HG02588 (cell line): ENCODE results near the gene FCHSD1.
A peak's percentile ranks its signal among the peaks of the same experiment; 100 is the strongest.
"Not testable (repeated sequence)": the region's sequence is repeated elsewhere in the genome, so short reads cannot be mapped to it uniquely, and the experiment has no call there.

Experiments
- ATAC-seq: cut with Tn5 transposase; IDR thresholded peaks from one replicate; pipeline ENCODE4 v1.9.1; 2021; ENCODE audit warnings: mild to moderate bottlenecking, moderate library complexity; ENCODE audit not compliant: unreplicated experiment

Gene FCHSD1

DNA sequence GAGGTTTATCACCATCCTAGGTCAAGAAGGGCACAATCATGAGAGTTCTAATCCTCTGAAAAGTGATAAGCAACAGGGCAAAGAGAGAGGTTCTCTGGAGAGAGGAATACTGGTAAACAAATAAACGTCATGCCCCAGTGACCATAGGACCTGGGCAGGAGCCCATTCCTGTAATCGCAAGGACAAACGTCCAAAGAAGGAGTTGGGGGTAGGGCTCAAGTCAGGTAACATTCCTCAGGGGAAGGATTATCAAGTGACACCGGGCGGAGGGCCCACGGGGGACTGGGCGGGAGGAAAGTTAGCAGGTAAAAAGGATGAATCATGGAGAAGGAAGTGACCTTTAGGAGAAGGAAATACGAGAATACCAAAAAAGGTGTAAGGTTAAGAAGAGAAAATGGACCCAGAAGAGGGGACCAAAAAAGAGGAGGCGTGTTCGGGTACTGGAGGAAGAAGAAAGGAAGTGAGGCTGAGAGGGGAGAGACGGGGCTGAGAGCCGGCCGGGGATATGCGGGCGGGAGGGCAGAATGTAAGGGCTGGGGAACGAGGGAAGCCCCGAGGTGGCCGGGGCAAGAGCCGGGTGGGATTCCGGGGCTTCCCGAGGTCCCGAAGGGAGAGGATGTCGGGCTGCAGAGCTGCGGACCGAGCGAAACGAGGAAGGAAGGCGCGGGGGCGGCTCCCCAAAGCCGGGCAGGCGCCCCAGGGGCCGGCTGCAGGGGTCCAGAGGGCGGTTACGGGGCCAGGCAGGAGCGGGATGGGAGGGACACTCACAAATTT, 33.0 kb downstream of the FCHSD1 start:
- peak; percentile 27 for ATAC-seq

DNA sequence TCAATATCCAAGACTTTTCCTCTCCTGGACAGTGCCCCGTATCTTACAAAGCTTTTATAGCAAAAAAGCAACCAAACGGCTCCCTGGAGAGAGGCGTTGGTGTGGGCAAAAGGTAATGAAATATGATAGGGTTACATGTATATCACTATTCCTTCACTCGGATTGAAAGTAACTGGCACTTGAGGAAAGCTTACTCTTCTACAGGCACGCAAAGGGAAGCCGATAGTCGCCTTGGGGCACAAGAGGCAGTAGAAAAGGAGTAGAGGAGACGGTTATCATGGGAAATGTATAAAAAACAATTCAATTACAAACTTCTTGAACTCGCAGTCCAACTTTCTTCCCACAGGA, 33.6 kb downstream of the FCHSD1 start:
- ATAC-seq = no peak

DNA sequence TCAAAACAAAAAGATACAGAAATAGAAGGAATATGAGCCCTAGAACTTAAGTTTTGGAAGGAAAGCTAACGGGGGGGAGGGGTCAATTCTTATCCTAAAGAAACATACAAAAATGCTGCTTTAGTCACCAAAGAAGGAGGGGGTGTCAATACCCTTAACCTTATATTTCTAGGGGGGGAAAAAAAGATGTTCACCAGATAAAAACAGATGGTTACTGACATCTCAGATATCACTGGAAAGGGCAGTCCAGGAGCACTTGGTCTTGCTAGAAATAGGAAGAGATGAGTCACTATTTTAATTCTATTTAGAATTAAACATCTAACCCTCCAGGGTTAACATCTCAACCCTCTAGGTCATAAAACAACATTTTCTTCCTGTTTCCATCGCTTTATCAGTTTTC, 34.1 kb downstream of the FCHSD1 start:
- no peak for ATAC-seq

DNA sequence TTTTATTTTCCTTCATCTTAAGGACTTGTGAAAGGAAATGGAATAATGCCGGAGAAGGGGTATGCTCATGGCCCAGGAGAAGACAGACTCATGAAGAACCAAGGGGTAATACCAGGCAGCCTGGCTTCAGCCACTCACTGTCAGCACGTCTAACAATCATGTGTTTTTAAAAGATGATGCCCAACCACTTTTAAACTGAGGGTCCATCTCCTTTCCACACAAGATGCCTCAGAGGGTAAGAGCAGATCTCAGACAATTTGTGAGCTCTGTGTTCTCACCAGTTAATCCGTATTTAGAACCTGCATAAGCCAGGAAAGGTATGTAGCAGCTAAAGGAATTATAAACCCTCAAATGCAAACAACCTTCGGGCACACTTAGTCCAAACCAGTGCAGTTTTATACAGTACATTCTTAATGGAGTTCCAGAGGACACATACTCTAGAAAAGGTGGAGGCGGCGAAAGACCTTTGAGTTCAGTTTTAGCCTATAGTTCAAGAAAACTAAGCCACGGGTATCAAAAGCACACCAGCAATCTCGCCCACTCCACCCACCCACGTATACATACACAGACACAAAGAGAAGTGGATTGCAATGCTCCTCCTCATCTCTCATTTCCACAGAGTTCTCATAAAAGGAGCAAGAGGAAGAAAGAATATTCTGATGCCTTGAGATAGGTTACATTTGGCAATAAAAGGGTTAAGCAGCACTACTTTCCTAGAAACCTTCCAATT, 35.1 kb downstream of the FCHSD1 start:
- ATAC-seq = no peak

DNA sequence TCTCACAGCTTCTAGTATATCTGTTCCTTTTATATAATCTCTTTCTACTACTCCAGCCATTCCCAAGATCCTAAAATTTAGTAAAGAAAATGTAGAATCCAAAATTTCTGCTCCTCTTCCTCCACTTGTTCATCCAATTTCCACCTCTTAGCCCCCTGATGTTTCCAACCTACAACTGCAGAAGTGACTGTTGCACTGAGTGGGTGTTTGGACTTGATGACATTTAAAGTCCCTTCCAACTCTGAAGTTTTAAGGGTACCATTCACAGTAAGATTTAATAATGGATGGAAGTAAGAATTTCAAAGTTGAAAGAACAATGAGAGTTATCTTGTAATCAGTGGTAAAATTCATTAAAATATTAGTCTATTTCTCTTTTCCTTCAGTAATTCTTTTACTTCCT, 37.9 kb downstream of the FCHSD1 start:
- no peak for ATAC-seq

DNA sequence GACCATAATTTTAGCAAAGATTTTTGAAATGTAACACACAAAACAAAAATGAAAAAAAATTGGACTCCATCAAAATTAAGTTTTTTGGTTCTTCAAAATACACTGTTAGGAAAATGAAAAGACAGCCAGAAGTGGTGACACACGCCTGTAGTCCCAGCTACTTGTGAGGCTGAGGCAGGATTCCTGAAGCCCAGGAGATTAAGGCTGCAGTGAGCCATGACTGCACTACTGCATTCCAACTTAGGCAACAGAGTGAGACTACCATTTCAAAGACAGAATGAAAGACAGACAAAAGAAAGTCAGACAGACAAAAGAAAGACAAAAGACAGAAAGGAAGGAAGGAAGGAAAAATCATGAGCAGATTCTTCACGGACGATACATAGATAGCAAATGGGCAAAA, 39.9 kb downstream of the FCHSD1 start:
- ATAC-seq = no peak

DNA sequence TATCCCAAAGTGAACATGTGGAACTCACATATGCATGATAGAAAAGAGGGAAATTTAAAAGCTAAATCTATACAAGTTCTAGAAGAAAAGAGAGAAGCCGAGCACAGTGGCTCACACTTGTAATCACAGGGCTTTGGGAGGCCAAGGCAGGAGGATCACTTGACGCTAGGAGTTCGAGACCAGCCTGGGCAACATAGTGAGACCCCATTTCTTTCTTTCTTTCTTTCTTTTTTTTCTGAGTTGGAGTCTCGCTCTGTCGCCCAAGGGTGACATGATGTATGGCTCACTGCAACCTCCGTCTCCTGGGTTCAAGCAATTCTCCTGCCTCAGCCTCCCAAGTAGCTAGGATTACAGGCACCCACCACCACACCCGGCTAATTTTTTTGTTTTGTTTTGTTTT, 41.3 kb downstream of the FCHSD1 start:
- not testable (repeated sequence) for ATAC-seq

DNA sequence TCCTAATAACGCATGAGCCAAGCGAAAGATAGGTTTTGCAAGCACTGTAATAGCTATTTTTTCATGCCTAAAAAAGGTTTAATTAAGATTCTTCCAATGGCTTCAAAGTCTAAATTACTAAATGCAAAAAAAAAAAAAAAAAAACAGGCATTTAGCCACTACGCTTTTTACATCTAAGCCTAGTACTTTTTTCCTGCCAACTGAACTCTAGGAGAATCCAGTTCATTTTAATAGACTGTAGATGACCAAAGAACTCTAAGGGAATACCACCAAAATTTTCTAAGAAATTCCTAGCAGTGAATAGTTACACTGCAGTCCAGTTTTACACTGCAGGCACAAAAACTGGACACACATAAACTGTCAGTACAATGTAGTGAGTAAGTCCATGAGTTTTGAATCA, 42.2 kb downstream of the FCHSD1 start:
- no peak for ATAC-seq

DNA sequence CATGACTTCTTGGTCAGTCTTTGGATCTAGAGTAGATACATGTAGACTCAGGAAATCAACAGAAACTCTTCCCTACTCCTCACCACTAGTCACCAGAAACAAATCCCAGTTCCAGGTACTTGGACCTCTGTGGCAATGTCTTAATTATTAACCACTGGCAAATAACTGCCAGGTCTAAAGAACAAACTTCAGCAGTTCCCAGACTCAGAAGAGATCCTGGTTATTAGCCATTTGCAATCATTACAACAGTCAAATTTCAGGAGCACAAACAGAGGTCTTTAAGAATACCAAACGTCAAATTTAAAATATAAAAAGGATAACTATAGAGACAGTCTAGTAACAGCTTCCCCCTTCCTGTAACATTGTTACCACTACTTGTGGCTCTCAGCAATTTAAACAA, 42.7 kb downstream of the FCHSD1 start:
- ATAC-seq = no peak

DNA sequence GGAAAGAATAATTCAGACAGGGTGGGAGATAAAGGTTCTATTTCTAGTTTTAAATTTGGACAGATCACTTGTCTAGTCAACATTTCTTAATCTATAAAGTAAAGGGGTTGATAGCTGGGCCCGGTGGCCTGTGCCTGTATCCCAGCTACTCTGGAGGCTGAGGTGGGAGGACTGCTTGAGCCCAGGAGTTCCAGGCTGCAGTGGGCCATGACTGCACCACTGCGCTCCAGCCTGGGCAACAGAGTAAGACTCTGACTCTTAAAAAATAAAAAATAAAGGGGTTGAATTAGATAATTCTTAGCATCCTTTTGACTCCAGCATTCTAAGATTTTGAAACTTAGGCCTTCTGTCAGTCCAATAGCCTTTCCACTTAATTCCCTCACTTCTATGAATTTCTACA, 43.2 kb downstream of the FCHSD1 start:
- ATAC-seq = no peak

DNA sequence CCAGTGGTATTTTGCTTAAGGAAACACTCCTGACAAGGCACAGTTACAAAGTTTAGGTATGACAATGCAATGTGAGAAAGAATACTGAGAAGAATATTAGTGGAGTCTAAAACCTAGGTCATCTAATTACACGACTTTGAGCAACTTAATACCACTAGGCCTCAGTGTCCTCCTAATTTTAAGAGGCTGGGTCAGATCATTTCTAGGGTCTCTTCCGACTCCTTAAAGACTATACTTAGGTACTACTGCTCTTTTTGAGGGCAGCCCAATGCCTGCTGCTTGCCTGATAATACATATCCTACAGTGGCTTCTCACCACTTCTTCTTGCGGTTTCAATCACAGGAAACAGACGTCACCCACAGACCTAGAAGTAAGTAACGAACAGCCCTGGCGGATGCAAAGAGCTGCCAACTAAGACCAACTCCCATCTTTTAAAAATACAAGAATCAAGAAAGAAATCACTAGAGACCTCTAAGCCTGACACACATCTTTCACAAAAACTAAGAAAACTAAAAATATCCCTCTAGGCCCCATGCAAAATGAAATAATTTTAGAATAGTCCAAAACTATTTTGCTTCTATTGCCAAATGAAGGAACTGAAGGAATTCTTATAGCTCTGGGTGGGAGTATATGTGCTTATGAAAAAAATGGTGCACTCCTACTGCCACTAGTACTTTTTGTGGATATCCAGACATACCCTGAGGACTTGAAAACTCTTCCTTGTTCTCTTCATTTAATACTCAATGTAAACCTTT, 45.5 kb downstream of the FCHSD1 start:
- peak; percentile 97 for ATAC-seq

DNA sequence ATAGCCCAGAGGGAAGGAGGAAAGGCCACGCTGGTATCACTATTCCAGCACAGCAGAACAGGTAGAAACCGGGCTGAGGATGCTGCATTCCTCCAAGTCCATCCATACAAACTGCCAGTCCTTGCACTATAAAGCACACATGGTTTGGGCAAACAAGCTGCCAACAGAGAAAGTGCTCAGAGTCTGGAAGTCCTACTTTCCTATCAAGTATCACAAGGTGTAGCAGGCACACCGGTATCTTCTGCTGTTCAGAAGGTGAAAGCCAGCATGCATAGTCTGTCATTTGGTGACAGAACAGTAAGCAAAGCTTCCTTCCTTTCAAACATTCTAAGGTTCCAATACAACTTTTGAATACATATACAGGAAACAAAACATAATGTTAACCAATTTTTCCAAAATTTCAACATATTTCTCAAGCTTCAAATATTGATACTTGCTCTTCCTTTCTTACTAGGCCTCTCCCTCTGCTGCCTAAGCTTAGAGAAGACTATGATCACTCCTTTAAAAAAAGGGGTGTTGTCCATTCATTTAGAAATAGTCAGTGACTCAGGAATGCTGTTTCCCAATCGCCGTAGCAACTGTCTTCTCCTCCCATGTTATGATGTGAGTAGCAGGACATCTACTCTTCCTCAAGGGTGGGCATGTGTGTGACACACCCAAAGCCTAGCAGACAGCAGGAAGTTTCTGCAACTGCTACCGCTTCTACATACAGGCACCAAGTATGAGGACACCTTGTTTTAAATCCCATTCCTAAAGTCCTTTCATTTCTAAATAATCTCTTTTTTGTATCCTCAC, 47.1 kb downstream of the FCHSD1 start:
- no peak for ATAC-seq

DNA sequence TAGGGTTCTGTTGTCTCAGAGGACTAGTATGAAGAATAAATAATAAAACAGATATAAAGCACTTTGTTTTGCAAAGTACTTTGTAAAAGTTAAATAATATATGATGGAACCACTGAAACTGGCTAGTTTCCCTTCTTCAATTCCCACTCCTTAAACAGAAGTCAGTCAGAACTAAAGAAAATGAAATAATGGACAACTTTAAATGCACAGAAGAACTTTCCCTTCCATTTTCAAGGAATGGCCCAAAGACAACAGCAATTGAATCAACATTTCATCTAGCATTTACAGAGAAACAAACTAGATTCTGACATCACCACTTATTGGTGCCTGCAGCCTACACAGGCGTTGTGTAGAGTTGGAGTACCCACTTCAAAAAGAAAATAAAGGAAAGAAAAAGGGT, 48.6 kb downstream of the FCHSD1 start:
- no peak for ATAC-seq

DNA sequence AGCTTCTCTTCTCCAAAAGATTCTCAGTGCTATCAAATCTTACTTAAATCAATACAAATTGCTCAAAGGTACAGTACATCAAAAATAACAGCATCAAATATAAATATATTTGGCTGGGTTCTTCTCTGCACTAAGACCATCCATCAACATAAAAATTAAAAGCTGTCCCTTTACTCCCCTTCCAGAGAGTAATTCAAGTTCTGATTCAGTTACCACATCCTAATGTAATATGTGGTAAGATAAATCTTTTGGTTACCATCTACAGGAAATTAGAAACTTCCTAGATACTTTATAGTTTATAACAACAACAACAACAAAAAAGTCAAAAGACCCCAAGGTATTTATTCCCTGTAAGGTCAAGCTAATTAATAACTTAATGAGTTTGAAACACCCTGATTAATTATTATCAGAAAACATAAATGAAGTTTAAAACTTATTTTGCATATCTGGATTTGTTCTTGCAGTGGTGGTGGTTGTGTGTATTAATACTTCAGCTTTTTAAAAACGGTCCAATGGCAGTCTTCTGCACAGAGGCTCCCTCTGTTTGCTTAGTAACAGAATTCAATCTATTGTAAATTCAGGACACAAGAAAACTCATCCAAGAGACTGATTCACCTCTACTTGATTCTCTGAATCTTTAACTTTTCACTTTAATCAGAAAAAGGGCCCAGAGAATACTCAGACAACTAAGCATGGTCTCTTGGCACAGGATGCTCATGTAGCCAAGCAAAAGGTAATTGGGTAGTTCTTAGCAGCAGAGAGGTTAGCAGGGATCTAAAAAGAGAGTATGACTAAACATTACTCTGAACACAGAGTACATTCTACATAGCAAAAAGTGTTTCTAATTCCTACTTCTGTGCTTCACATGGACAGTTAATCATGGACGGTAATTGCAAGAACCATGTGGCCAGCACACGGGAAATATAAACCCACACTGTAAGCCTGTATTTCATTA, 52.5 kb downstream of the FCHSD1 start:
- no peak for ATAC-seq

DNA sequence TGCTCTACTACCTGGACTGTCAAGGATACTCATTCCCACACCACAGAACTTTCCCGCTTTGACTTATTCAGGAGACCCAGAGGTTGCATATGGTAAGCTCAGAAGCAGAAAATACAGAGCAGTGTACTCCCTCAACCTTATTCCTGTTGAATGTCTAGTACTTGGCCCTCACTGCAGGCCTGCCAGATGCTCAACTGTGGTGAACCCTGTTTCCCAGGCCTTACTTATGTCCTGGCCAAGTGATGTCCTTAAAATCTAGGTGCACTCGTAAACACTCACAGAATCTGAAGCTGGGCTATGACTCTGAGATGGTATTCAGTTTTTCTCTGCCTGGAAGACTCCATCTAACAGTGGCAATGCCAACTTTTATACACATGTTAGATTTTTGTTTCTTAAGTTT, 53.4 kb downstream of the FCHSD1 start:
- ATAC-seq = no peak

DNA sequence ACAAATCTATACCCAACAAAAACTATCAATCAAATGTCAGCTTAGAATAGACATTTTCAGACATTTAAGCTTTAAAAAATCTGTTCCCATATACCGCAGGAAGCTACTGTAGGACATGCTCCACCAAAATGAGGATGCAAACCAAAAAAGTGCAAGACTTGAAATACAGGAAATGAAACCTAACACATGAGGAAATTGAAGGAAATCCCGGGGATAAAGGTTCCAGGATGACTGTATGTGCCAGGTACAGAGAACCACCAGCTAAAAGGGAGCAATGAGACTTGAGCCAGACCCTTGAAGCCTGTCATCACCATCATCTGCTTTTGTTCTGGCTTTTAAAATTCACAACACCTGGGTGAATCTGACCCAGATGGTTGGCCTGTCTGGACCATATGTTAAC, 53.8 kb downstream of the FCHSD1 start:
- no peak for ATAC-seq

DNA sequence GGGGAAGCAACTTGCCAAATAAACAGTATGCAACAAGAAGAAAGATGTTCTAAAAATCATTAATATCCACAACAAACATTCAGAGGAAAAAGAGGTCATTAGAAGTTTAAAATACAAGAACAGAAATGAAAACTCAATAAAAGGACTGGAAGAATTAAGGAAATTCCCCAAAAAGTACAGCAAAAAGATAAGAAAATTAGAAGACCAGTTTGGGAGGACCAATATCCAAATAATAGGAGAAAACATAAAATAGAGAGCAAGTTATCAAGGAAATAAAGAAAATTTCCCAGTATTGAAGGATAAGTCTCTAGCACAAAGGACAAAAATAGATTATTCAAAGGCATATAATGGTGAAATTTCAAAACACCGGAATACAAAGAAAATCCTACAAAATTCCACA, 54.4 kb downstream of the FCHSD1 start:
- no peak for ATAC-seq

DNA sequence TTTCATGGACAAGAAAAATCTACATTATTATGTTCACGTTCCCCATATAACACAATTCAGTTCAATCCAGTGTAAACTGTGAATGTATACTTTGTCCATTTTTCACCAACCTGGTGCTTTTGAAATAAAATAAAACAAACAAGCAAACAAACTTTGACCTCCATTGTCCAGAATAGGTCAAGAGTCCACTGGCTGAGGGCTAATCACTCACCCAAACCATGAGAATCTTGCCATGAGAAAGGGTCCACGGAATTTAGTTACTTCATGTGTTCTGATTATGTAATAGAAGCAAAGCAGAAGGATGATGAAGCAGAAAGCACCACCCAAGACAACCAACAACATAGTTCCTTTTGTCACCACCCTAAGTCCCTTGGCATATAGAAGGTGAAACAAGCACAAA, 61.1 kb downstream of the FCHSD1 start:
- ATAC-seq = no peak
